Right lobe of liver (tissue), 6 donors: ENCODE data around the gene VPS50. TPM values are rescaled to one million over a fixed set of nuclear protein-coding genes. Genes with fewer than 3 reads are reported as not detected.

ENCODE experiments used
- ATAC-seq, 4 donors: fragments of 200-7000 bp; cut with Tn5 transposase; one replicate each; pipeline ENCODE4 v1.9.1; 2020; ENCODE audit warnings: mild to moderate bottlenecking in 4 of 4, moderate library complexity in 4 of 4
- DNase-seq, 3 donors: peaks; one replicate each; pipeline ENCODE4 v3.0.0-alpha.2; 2020
- H3K27ac ChIP-seq, 3 donors: fragments of 200-600 bp; one replicate each; pipeline ENCODE4 v1.8.0; 2022
- H3K27me3 ChIP-seq, 2 donors: fragments of 200-600 bp; one replicate each; pipeline ENCODE4 v1.8.0; 2022
- H3K36me3 ChIP-seq, 4 donors: fragments of 200-600 bp; sonication (generic) in 1 of 4; one replicate each; pipeline versions ENCODE4 v1.5.1 to v1.8.0; 2017 to 2022; ENCODE audit warnings: control low read depth in 1 of 4
- H3K4me1 ChIP-seq, 4 donors: fragments of 200-600 bp; sonication (generic) in 1 of 4; one replicate each; pipeline versions ENCODE4 v1.5.1 to v1.8.0; 2017 to 2022; ENCODE audit warnings: control low read depth in 1 of 4
- H3K4me3 ChIP-seq, 3 donors: fragments of 200-600 bp; one replicate each; pipeline ENCODE4 v1.8.0; 2022
- H3K9me3 ChIP-seq, 4 donors: fragments of 200-600 bp; sonication (generic) in 1 of 4; one replicate each; pipeline versions ENCODE4 v1.5.1 to v1.8.0; 2017 to 2022; ENCODE audit warnings: control low read depth in 1 of 4
- CTCF ChIP-seq, 4 donors: fragments of 200-600 bp in 3 of 4; fragments of 450-650 bp in 1 of 4; IDR thresholded peaks; one replicate each; pipeline versions ENCODE4 v1.5.1 to v1.8.0; 2016 to 2022; ENCODE audit warnings: antibody characterized with exemption in 4 of 4, mild to moderate bottlenecking in 2 of 4
- POLR2A ChIP-seq: fragments of 450-650 bp; IDR thresholded peaks from one replicate; pipeline ENCODE4 v1.6.1; 2017; ENCODE audit warnings: antibody characterized with exemption, mild to moderate bottlenecking
- WGBS: methylation state at CpG from one replicate; pipeline ENCODE4 v1.1.6; 2018; ENCODE audit warnings: low coverage, low lambda C conversion rate; ENCODE audit not compliant: insufficient coverage; ENCODE audit errors: missing lambda C conversion rate; 5-methylcytosine and 5-hydroxymethylcytosine counted together
- intact Hi-C, 2 donors: fragments of 100-400 bp; cut with DNase I; formaldehyde crosslinking; loops; one replicate each; pipeline versions ENCODE4 v1.11.2 to v1.14.1; 2022
- total RNA-seq, 6 experiments: library from RNA; depleted of rRNA in 2 of 6; stranded (reverse); fragments of >200 nt in 2 of 6; fragmentation: NEBNext Ultra II Directional in 3 of 6; extraction: Animal tissue kit (Norgen Biotek cat#: 25700) in 3 of 6; gene quantifications; one replicate each; pipeline versions ENCODE4 v1.1.0 to v1.2.4, GENCODE V29; 2016 to 2023
- donor health status: DM: no; HTN: yes; CAD: no.
- donor health status: DM: no; HTN: no; CAD: no.
- donor health status: DM: no; HTN: no; CAD: no.
- donor health status: DM: no; HTN: yes; CAD: no.
- donor health status: DM: no; HTN: yes; CAD: no.

Gene VPS50
- total RNA-seq, 6 experiments from 2014 or later: 9.0 to 19.1 (median 11.5) TPM

- ATAC-seq (no peak), DNase-seq (no peak)
- intact Hi-C loops: no loop called here
- H3K36me3 ChIP-seq: no peaks in the 10 kb centered on the region
- no peak overlapping the region for H3K27ac ChIP-seq
- TF ChIP-seq POLR2A (no peak), CTCF (IDR thresholded peaks at IDR 0.05) (no peak)
- H3K4me3 ChIP-seq: no peak overlapping the region
- H3K27me3 ChIP-seq: no peaks in the 10 kb centered on the region
- WGBS: 86% methylated on average over 4 of the region's 4 CpGs
- no peaks in the 10 kb centered on the region for H3K4me1 ChIP-seq
- H3K9me3 ChIP-seq: no peaks in the 10 kb centered on the region
These were observed 33.1 kb downstream of the VPS50 start for GRCh38 chr7:93265220-93265619.

DNA sequence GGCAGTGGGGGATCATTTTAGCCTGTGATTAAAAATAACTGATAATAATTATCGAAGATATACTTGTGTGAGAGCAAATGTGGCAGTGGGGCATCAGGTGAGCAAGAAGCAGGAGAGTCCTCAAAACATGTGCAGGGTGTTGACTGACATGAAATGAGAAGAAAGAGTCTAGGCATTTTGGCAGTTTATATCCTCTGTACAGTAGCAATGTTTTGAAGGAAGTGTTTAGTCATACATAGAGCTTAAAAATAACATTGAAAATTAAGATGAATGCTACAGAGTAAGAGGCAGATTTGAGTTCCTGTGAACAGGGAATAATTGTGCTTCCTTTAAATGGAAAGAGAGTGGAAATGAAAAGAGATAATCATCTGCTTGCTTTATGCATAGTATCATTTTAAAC lies 47.4 kb downstream of the VPS50 start:
- Histone ChIP-seq H3K36me3 (peaks cover 0 to 16% (median 5%) of the 10 kb centered on the region in 4 donors), H3K27ac (no peak overlapping the region), H3K9me3 (no peaks in the 10 kb centered on the region), H3K27me3 (no peaks in the 10 kb centered on the region), H3K4me3 (no peak overlapping the region), H3K4me1 (no peaks in the 10 kb centered on the region)
- ATAC-seq (no peak), DNase-seq (no peak)
- intact Hi-C loops: no loop called here
- 90% methylated on average over 1 of the region's 1 CpG for WGBS
- TF ChIP-seq CTCF (IDR thresholded peaks at IDR 0.05): no peak
- no peak for TF ChIP-seq POLR2A

DNA sequence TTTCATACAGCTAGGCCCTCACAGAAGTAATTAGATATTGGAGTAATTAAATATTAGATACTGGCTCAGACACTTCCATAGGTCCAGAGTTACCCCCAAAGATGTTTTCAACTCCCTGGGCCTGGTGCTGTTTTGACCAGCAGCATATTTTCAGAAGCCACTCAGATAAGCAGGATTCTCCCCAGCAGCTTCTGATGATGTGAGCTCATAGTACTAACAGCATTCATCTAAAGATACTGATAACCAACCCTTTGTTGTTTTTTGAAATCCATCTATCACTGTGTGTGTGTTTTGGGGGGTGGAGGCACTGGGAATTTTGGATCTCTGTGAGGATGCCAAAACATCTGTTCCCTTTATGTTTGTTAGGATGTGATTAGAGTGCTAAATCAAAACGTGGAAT lies 52.7 kb downstream of the VPS50 start:
- Histone ChIP-seq H3K4me1 (no peaks in the 10 kb centered on the region), H3K36me3 (peaks cover 0 to 3% (median 0%) of the 10 kb centered on the region in 4 donors), H3K9me3 (no peaks in the 10 kb centered on the region), H3K27me3 (no peaks in the 10 kb centered on the region), H3K27ac (no peak overlapping the region), H3K4me3 (no peak overlapping the region)
- DNase-seq: no peak
- WGBS: 41% methylated on average over 1 of the region's 1 CpG
- ATAC-seq: no peak
- intact Hi-C loops: no loop called here
- TF ChIP-seq POLR2A: no peak
- no peak for TF ChIP-seq CTCF (IDR thresholded peaks at IDR 0.05)

- Histone ChIP-seq H3K27me3 (no peaks in the 10 kb centered on the region), H3K27ac (no peak overlapping the region), H3K36me3 (no peaks in the 10 kb centered on the region), H3K4me3 (no peak overlapping the region), H3K9me3 (no peaks in the 10 kb centered on the region), H3K4me1 (no peaks in the 10 kb centered on the region)
- TF ChIP-seq POLR2A: no peak
- no peak for TF ChIP-seq CTCF (IDR thresholded peaks at IDR 0.05)
- 72% methylated on average over 2 of the region's 2 CpGs for WGBS
- no peak for DNase-seq
- intact Hi-C loops: no loop called here
- ATAC-seq: no peak
These were observed 61.1 kb downstream of the VPS50 start for GRCh38 chr7:93293229-93293628.

- intact Hi-C loops: no loop called here
- ATAC-seq (no peak), DNase-seq (no peak)
- whole genome bisulfite sequencing: 100% methylated on average over 1 of the region's 1 CpG
- Histone ChIP-seq H3K27me3 (no peaks in the 10 kb centered on the region), H3K4me3 (no peak overlapping the region), H3K4me1 (no peaks in the 10 kb centered on the region), H3K27ac (no peak overlapping the region), H3K9me3 (no peaks in the 10 kb centered on the region), H3K36me3 (no peaks in the 10 kb centered on the region)
- TF ChIP-seq CTCF (IDR thresholded peaks at IDR 0.05) (no peak), POLR2A (no peak)
These were observed 66.0 kb downstream of the VPS50 start for GRCh38 chr7:93298206-93298605.
